Panc1 (cell line): ENCODE measurements around the gene ARTN. TPM values are rescaled to one million over a fixed set of nuclear protein-coding genes. Genes with fewer than 3 reads are reported as not detected.

Experiments used
- ATAC-seq: fragments of 200-7000 bp; cut with Tn5 transposase; 2 replicates; pipeline ENCODE4 v1.9.1; 2020; ENCODE audit warnings: mild to moderate bottlenecking, moderate library complexity
- BruUV-seq: library from RNA; stranded (reverse); fragments of 400-500 nt; replicated peaks from 2 replicates; lab custom pipeline; 2021; lab: Mats Ljungman, UMichigan
- CTCF ChIA-PET: fragments of 300-600 bp; sonication (Branson Sonifier 250); formaldehyde crosslinking; loops from one replicate; lab custom pipeline; 2022; ENCODE audit warnings: antibody characterized with exemption; lab: Charles Lee
- POLR2A ChIA-PET: fragments of 300-600 bp; sonication (Branson Sonifier 250); formaldehyde crosslinking; loops from one replicate; lab custom pipeline; 2022; ENCODE audit warnings: antibody characterized with exemption; lab: Charles Lee
- DNase-seq: peaks from one replicate; pipeline ENCODE4 v3.0.0-alpha.2; 2010; ENCODE audit warnings: low read depth, low spot score
- H3K27ac ChIP-seq: 2 replicates; pipeline ENCODE4 v1.5.1; 2011; ENCODE audit warnings: mild to moderate bottlenecking, low read length, inconsistent platforms
- H3K27me3 ChIP-seq: fragments of 200-500 bp; sonication (Bioruptor generic); 2 replicates; pipeline ENCODE4 v1.6.0; 2014; ENCODE audit warnings: low read length, inconsistent platforms; ENCODE audit not compliant: control insufficient read depth, insufficient read depth
- H3K36me3 ChIP-seq: fragments of 200-500 bp; sonication (Bioruptor generic); 2 replicates; pipeline ENCODE4 v1.5.1; 2014; ENCODE audit warnings: inconsistent platforms, mild to moderate bottlenecking, low read length, moderate library complexity; ENCODE audit not compliant: control insufficient read depth, insufficient read depth
- H3K4me1 ChIP-seq: 2 replicates; pipeline ENCODE4 v1.5.1; 2011; ENCODE audit warnings: inconsistent platforms, mild to moderate bottlenecking, low read length, moderate library complexity; ENCODE audit not compliant: control insufficient read depth, insufficient read depth
- H3K4me3 ChIP-seq, 2 experiments: 2 replicates each; pipeline ENCODE4 v1.5.1; 2011 to 2012; ENCODE audit warnings: low read depth in 2 of 2, low read length in 2 of 2, mild to moderate bottlenecking in 2 of 2, inconsistent platforms in 1 of 2, moderate library complexity in 1 of 2
- H3K9me3 ChIP-seq: fragments of 200-500 bp; sonication (Bioruptor generic); 2 replicates; pipeline ENCODE4 v1.5.1; 2014; ENCODE audit warnings: low read depth, mild to moderate bottlenecking, inconsistent platforms, low read length, moderate library complexity; ENCODE audit not compliant: control insufficient read depth, insufficient read depth
- POLR2AphosphoS5 ChIP-seq: IDR thresholded peaks from 2 replicates; pipeline ENCODE4 v1.6.1; 2012; ENCODE audit warnings: mild to moderate bottlenecking, low read depth, low read length, moderate library complexity
- REST ChIP-seq, 2 experiments: IDR thresholded peaks; 2 replicates each; pipeline ENCODE4 v1.6.1; 2011 to 2012; ENCODE audit warnings: low read depth in 2 of 2, control low read depth in 1 of 2, low read length in 1 of 2, mild to moderate bottlenecking in 1 of 2, moderate library complexity in 1 of 2; ENCODE audit not compliant: insufficient read depth in 1 of 2
- SIN3A ChIP-seq: IDR thresholded peaks from 2 replicates; pipeline ENCODE4 v1.6.1; 2012; ENCODE audit warnings: low read depth, mild to moderate bottlenecking, low read length, moderate library complexity, borderline replicate concordance; ENCODE audit not compliant: insufficient read depth
- TCF7L2 ChIP-seq: IDR thresholded peaks from 2 replicates; pipeline ENCODE4 v1.6.1; 2011; ENCODE audit warnings: mild to moderate bottlenecking, low read depth, low read length, inconsistent platforms
- in situ Hi-C: cut with HindIII; loops from 2 replicates; pipeline ENCODE4 v1.10.0; 2016; ENCODE audit warnings: low sequenced_read_pairs, low pct_unique_long_range_greater_than_20kb
- intact Hi-C: fragments of 100-400 bp; cut with micrococcal nuclease; formaldehyde crosslinking; loops from one replicate; pipeline ENCODE4 v1.10.0; 2022; ENCODE audit not compliant: unreplicated experiment
- total RNA-seq: library from RNA; stranded (reverse); gene quantifications from one replicate; pipeline ENCODE4 v1.2.1, GENCODE V29; 2021; ENCODE audit not compliant: unreplicated experiment
- TF ChIP-seq, protein P1 (sequence below): fragments of 450-650 bp; IDR thresholded peaks from 2 replicates; pipeline ENCODE4 v1.5.1; 2017; ENCODE audit warnings: mild to moderate bottlenecking

ARTN gene
- total RNA-seq, 1 experiment from 2014 or later, result 0.49 TPM

- in situ Hi-C loops, result no loop called here
Observed at GRCh38 chr1:43983253-43983899, 49.8 kb downstream of the ARTN start.

GRCh38 chr1:43984855-43985254, 51.3 kb downstream of the ARTN start:
- no peak overlapping the region for H3K27ac ChIP-seq
- H3K36me3 ChIP-seq, result 0 out of 2 replicates have a peak, but pooled peaks cover 3% of the 10 kb centered on the region
- TF ChIP-seq TCF7L2 (no peak), REST (IDR thresholded peaks at IDR 0.05; ENCODE audit: insufficient read depth in 1 of 2, low read depth in 2 of 2, low read length in 1 of 2) (no peak), SIN3A (no peak), POLR2AphosphoS5 (no peak)
- TF ChIP-seq, protein P1, sequence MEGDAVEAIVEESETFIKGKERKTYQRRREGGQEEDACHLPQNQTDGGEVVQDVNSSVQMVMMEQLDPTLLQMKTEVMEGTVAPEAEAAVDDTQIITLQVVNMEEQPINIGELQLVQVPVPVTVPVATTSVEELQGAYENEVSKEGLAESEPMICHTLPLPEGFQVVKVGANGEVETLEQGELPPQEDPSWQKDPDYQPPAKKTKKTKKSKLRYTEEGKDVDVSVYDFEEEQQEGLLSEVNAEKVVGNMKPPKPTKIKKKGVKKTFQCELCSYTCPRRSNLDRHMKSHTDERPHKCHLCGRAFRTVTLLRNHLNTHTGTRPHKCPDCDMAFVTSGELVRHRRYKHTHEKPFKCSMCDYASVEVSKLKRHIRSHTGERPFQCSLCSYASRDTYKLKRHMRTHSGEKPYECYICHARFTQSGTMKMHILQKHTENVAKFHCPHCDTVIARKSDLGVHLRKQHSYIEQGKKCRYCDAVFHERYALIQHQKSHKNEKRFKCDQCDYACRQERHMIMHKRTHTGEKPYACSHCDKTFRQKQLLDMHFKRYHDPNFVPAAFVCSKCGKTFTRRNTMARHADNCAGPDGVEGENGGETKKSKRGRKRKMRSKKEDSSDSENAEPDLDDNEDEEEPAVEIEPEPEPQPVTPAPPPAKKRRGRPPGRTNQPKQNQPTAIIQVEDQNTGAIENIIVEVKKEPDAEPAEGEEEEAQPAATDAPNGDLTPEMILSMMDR, result no peak
- no peak overlapping the region for H3K4me3 ChIP-seq
- H3K27me3 ChIP-seq, result no peaks in the 10 kb centered on the region
- BruUV-seq, result no TSS peak
- ChIA-PET POLR2A (no interaction called here), CTCF (interaction anchor here (0.5 kb wide), 1 partner anchor 1219 kb away, joined by 3 read pairs; no protein-coding TSS in a partner anchor)
- ATAC-seq (no peak), DNase-seq (no peak)
- in situ Hi-C loops, result no loop called here
- no peaks in the 10 kb centered on the region for H3K9me3 ChIP-seq
- intact Hi-C loops, result no loop called here
- peaks cover 11% of the 10 kb centered on the region for H3K4me1 ChIP-seq

More at GRCh38 chr1:43983253-43983899, 49.8 kb downstream of the ARTN start:
- no peak overlapping the region for H3K4me3 ChIP-seq
- H3K4me1 ChIP-seq, result peaks cover 11% of the 10 kb centered on the region
- TF ChIP-seq SIN3A (no peak), POLR2AphosphoS5 (no peak), TCF7L2 (no peak), REST (IDR thresholded peaks at IDR 0.05; ENCODE audit: insufficient read depth in 1 of 2, low read depth in 2 of 2, low read length in 1 of 2) (no peak)
- TF ChIP-seq, protein P1, result no peak
- H3K27me3 ChIP-seq, result no peaks in the 10 kb centered on the region
- DNase-seq (no peak), ATAC-seq (no peak)
- intact Hi-C loops, result no loop called here
- ChIA-PET CTCF (no interaction called here), POLR2A (no interaction called here)
- H3K27ac ChIP-seq, result no peak overlapping the region
- no TSS peak for BruUV-seq
- H3K9me3 ChIP-seq, result no peaks in the 10 kb centered on the region
- 0 out of 2 replicates have a peak, but pooled peaks cover 3% of the 10 kb centered on the region for H3K36me3 ChIP-seq
